Right atrium auricular region (tissue), 2 donors: ENCODE measurements around the gene INPP4B. TPM values are rescaled to one million over a fixed set of nuclear protein-coding genes. Genes with fewer than 3 reads are reported as not detected.

Experiments used
- DNase-seq: peaks from one replicate; pipeline ENCODE4 v3.0.0-alpha.2; 2019; ENCODE audit warnings: low spot score
- H3K27ac ChIP-seq, 2 donors: fragments of 200-600 bp; sonication (generic); 1 replicate in 1 of 2; 2 replicates in 1 of 2; pipeline ENCODE4 v1.5.1; 2016 to 2019
- H3K27me3 ChIP-seq, 2 donors: fragments of 200-600 bp; sonication (generic); one replicate each; pipeline versions ENCODE4 v1.5.1 to v1.6.0; 2017 to 2019
- H3K36me3 ChIP-seq: fragments of 200-600 bp; sonication (generic); one replicate; pipeline ENCODE4 v1.5.1; 2016
- H3K4me1 ChIP-seq, 2 donors: fragments of 200-600 bp; sonication (generic); one replicate each; pipeline versions ENCODE4 v1.5.1 to v1.6.0; 2017 to 2019
- H3K4me3 ChIP-seq, 2 donors: fragments of 200-600 bp; sonication (generic); 1 replicate in 1 of 2; 2 replicates in 1 of 2; pipeline ENCODE4 v1.5.1; 2017 to 2019; ENCODE audit warnings: mild to moderate bottlenecking in 1 of 2, moderate library complexity in 1 of 2
- H3K9me3 ChIP-seq, 2 donors: fragments of 200-600 bp; sonication (generic); one replicate each; pipeline ENCODE4 v1.5.1; 2019
- total RNA-seq, 2 donors: library from RNA; depleted of rRNA; stranded (reverse); fragments of >200 nt; gene quantifications; one replicate each; pipeline ENCODE4 v1.1.0, GENCODE V29; 2016
- TF ChIP-seq, protein P1 (sequence below), 2 donors: fragments of 200-600 bp; sonication (generic); IDR thresholded peaks; one replicate each; pipeline ENCODE4 v1.5.1; 2019; ENCODE audit warnings: antibody characterized with exemption in 2 of 2

Gene INPP4B
- total RNA-seq, 2 donors from 2014 or later, result 14.8 to 15.3 TPM

DNA sequence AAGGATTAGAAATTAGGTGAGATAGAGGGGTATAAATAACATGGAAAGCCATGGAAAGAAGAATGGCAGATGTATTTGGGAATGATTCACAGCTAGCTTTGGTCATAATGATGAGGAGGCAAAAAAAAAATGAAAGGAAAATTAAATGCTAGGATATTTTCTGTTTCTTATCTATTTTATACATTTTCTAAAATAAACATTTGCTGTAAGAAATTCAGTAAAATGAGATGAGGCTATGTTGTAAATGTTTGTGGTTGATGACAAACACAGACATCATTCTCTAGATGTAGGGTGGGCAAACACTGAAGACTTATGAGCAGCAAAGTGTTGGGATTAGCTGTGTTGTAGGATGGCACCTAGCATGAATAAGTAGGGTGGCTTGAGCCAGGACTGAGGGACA is 802.6 kb downstream of the INPP4B start:
- DNase-seq, result no peak
- Histone ChIP-seq H3K27ac (no peak overlapping the region), H3K9me3 (no peaks in the 10 kb centered on the region), H3K27me3 (no peaks in the 10 kb centered on the region), H3K4me3 (no peak overlapping the region), H3K4me1 (no peaks in the 10 kb centered on the region), H3K36me3 (no peaks in the 10 kb centered on the region)
- TF ChIP-seq, protein P1, sequence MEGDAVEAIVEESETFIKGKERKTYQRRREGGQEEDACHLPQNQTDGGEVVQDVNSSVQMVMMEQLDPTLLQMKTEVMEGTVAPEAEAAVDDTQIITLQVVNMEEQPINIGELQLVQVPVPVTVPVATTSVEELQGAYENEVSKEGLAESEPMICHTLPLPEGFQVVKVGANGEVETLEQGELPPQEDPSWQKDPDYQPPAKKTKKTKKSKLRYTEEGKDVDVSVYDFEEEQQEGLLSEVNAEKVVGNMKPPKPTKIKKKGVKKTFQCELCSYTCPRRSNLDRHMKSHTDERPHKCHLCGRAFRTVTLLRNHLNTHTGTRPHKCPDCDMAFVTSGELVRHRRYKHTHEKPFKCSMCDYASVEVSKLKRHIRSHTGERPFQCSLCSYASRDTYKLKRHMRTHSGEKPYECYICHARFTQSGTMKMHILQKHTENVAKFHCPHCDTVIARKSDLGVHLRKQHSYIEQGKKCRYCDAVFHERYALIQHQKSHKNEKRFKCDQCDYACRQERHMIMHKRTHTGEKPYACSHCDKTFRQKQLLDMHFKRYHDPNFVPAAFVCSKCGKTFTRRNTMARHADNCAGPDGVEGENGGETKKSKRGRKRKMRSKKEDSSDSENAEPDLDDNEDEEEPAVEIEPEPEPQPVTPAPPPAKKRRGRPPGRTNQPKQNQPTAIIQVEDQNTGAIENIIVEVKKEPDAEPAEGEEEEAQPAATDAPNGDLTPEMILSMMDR (IDR thresholded peaks at IDR 0.05), result no peak

DNA sequence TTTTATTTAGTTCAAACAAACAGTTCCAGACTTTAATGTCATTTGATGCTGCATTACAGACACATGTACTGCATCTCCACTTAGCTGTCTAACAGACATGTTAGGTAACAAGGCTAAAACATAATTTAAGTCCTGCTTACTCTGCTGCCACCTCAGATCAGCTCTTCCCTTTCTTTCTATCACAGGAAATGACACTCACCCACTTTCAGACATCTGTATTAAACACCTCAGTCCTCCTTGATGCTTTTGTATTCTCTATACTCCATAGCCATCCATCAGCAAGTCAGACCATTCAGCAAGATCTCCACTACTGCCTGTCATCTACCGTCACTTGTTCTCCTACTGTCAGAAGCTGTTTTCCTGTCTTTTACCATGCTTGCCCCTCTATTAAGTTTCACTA is 804.3 kb downstream of the INPP4B start:
- H3K27ac ChIP-seq, result no peak overlapping the region
- TF ChIP-seq, protein P1 (IDR thresholded peaks at IDR 0.05), result no peak
- H3K9me3 ChIP-seq, result no peaks in the 10 kb centered on the region
- DNase-seq, result no peak
- no peak overlapping the region for H3K4me3 ChIP-seq
- H3K4me1 ChIP-seq, result no peaks in the 10 kb centered on the region
- no peaks in the 10 kb centered on the region for H3K27me3 ChIP-seq
- H3K36me3 ChIP-seq, result no peaks in the 10 kb centered on the region

DNA sequence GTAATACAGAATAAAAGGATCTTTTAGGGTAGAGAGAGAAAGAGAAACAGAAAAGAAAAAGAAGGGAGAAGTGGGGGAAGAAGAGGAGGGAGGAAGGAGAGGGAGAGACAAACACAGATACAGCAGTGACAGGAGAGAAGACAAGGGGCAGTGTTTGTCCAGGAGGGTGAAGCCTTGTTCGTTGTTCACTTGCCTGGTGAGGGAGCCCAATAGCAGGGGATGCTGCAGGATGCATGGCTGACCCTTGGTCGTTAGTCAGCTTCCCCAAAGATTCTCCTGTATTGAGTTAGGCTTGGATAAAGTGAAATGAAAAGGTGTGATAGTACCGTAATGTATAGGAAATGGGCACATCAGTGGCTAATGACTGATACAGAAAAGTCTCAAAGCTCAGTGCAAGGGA is 806.1 kb downstream of the INPP4B start:
- Histone ChIP-seq H3K27me3 (no peaks in the 10 kb centered on the region), H3K4me3 (no peak overlapping the region), H3K36me3 (no peaks in the 10 kb centered on the region), H3K4me1 (no peaks in the 10 kb centered on the region), H3K27ac (no peak overlapping the region), H3K9me3 (no peaks in the 10 kb centered on the region)
- no peak for DNase-seq
- TF ChIP-seq, protein P1 (IDR thresholded peaks at IDR 0.05), result no peak

DNA sequence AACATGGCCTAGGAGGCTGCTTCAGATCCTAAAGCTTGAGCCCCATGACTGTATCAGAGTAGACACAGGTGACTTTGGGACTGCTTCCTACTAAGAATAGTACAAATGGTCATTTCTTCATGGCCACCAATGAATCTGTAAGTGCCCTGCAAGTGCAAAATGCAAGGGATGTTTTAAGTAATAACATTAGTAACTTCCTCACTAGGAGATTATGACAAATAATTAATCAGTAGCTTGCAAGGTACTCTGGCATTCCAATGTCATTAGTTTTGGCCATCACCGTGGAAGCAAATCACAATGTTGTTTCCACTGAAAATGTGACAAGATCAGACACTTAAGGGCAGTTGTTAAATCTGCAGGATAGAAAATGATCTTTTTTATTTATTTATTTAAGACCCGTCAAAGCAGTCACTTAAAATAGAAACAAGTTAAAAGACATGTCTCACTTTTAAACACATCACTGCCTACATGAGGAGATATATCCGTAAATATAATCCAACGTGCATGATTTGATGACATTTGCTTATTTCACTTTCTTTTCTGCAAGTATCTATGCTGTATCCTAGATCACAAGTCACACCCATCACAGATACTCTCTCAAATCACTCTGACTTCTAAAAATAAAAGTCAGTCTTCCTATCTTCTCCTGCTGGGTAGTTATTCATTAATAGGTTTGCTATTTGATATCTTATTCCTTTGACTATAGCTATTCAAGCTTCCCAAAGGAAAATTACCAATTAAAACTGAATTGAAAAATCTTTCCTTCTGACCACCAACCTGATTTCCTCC is 809.1 kb downstream of the INPP4B start:
- Histone ChIP-seq H3K36me3 (no peaks in the 10 kb centered on the region), H3K27me3 (no peaks in the 10 kb centered on the region), H3K4me3 (no peak overlapping the region), H3K27ac (no peak overlapping the region), H3K4me1 (no peaks in the 10 kb centered on the region), H3K9me3 (no peaks in the 10 kb centered on the region)
- no peak for DNase-seq
- TF ChIP-seq, protein P1 (IDR thresholded peaks at IDR 0.05), result no peak

DNA sequence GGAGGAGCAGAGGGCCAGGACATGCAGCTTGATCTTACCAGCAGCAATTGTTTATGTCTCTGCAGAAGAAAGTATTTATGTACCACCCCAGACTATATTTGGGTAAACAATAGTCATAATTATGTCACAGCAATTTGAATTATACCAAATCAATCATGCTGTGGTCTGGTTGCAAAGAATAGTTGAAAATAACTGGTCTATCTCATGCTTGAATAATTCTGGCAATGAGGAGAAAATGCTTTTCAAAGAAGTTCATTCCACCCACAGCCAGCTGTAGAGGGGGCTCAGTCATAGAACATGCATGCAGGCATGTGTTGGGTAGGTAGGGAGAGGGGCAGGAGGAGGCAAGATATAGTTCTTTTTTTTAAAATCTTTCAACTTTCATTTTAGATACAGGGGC is 810.5 kb downstream of the INPP4B start:
- H3K36me3 ChIP-seq, result no peaks in the 10 kb centered on the region
- no peaks in the 10 kb centered on the region for H3K4me1 ChIP-seq
- no peaks in the 10 kb centered on the region for H3K9me3 ChIP-seq
- no peak overlapping the region for H3K27ac ChIP-seq
- H3K27me3 ChIP-seq, result no peaks in the 10 kb centered on the region
- TF ChIP-seq, protein P1 (IDR thresholded peaks at IDR 0.05), result no peak
- H3K4me3 ChIP-seq, result no peak overlapping the region
- no peak for DNase-seq

DNA sequence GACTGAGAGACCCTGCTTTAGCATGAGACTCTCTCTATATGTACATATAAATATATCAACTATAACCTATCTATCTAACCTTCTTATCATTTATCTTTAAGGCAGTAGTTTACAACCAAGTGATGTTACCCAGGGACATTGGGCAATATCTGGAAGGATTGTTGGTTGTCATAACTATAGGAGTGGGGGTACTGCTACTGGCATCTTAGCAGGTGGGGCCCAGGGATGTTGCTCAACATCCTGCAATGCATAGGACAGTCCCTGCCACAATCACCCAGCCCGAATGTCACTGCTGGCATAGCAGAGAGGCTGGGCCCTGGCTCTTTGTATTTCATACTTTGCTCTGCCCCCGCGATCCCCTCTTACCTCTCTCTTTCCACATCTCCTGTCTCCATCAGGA is 812.0 kb downstream of the INPP4B start:
- H3K27ac ChIP-seq, result no peak overlapping the region
- no peak for DNase-seq
- H3K9me3 ChIP-seq, result no peaks in the 10 kb centered on the region
- H3K4me1 ChIP-seq, result no peaks in the 10 kb centered on the region
- TF ChIP-seq, protein P1 (IDR thresholded peaks at IDR 0.05), result no peak
- H3K4me3 ChIP-seq, result no peak overlapping the region
- no peaks in the 10 kb centered on the region for H3K36me3 ChIP-seq
- H3K27me3 ChIP-seq, result no peaks in the 10 kb centered on the region
